MV-4-11 (cell line): Measurements from ENCODE around the gene TAB2.
"Not testable (repeated sequence)": the region's sequence is repeated elsewhere in the genome, so short reads cannot be mapped to it uniquely, and the experiment has no call there.

ENCODE experiments used
- DNase-seq: peaks from one replicate; lab custom pipeline; 2025; lab: John Stamatoyannopoulos, UW

Gene TAB2

DNA sequence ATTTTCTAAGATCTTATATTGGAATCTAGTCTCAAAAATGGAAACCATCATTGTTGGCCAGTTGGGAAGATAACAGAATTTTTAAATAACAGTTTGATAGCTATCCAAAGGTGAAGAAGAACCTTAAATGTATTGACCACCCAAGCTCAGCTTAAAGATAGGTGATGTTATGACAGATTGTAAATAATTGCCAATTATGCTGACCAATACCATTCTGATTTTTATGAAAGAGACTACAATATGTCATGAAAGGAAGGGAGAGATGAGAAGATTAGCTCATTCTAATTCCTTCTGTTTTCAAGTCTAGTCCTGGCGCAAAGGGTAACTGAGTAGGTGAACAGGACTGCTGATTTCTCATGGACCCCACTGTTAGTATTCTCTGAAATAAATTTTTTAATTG is 5.7 kb upstream of the TAB2 start:
- DNase-seq, result no peak

DNA sequence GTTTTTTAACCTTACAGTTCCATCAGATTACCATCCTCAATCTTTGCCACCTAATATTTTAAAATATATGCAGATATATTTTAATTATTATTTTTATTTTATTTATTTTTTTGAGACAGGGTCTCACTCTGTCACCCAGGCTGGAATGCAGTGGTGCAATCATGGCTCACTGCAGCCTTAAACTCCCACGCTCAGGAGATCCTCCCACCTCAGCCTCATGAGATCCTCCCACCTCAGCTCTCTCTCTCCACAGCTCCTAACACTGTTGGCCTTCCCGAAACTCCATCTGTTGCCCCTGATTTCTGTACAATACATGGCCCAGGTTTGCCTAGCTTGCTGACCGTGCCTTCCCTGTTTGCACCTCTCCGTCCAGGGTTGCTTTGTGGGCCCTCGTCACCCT is 4.4 kb upstream of the TAB2 start:
- no peak for DNase-seq

DNA sequence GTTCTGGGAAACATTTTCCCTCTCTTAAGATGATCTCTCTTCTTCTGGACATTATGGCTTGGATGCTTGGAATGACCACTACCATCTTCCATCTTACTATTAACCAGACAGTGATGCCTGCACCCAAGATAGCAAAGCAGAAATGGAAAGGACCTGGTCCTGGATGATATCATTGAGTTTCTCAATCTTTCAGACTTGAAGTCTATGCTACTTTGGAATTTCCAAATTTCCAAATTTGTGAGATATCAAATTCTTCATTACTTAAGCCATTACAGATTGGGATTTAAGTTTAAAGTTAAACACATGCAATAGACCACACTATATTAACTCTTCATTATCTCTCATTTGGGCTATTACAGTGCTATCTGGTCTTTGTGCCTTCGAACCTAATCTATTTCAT is 3.7 kb upstream of the TAB2 start:
- no peak for DNase-seq

DNA sequence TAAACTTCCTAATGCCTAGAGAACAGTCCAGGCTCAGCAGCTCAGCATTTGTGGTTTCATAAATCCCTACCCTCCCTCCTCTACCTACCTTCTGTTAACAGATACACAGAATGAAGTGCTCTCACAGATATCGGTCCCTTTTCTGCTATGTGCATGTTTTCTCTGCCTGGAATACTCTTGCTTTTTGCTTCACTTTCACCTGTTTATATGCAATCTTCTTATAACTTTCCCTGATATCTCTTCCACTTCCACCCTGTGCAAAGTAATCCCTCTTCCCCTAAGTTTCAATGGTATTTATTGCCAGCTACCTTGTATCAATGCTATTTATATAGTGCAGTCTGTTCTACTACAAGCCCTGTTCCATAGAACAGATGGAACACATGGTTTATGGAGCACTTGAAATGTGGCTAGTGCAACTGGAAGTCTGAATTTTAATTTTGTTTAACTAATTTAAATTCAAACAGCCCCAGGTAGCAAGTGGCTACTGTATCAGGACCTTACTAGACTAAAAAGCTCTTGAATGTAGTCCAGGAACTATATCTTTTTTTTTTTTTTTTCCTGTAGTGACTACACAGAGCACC is 3.1 kb upstream of the TAB2 start:
- no peak for DNase-seq

DNA sequence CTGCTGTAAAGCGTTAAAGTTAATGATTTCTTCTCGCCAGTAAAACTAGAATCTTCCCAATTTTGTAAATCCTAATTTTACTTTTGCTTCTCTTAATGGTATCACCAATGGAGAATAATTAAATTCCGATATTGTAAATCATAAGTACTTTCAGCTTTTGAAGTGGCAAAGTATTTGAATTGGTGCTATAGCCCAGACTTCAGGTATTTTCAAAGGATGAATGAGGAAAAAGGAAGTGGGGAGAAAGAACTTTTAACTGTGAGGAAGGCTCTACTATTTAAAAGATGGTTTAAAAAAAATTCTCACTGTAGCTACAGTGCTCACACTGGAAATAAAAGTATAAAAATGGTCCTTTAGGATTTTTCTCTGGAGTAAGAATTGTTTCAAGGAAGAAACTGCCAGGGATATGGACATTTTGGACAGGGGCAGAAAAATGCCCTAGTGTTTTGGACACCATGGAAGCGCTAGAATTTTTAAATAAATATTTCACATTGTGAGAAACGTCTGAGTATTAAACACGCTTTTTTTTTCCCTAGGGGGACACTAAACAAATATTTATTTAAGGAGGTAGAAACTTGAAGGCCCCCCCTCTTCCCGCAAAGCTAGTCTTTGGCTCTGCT is 1.3 kb upstream of the TAB2 start:
- DNase-seq, result no peak

DNA sequence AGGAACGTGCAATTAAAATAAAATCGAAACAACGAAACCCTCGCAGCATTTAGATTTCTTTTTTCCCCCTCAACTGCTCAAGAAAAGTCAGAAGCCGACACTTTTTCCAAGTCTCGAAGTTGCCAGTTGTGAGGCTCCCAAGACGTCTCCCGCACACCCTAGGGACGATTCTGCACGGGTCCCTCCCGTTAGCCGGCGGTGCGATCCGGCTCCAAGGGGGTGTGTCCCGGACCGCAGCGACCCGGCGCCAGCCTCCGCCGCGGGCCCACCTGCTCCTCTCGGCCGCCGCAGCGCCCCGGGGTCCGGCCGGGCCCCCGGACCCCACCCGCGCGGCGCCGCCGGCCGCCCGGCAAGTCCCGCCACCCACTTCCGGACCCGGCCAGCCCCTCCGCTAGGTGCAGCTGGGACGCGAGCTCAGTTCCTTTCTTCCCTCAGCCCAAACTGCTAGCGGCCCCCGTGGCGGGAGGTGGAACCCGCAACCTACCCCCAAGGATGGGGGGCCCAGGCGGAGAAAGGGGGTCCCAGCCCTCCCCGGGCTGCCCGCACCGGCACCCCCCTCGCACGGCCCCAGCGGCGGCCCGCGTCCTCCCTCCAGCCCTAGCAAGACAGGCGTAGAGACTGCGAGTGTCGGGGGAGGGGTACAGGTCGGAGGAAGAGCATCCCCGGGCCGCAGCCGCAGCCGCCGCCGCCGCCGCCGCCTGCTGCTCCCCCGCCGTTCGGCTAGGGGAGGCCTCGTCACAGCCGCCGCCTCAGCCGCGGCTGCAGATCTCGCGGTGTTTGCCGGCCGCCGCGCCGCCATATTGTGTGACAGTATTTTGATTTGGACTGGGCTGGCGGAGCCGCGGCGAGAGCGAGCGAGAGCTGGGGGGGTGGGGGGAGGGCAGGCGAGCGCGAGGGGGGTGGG is 520 bp upstream of the TAB2 start:
- DNase-seq, result peak; percentile 84

DNA sequence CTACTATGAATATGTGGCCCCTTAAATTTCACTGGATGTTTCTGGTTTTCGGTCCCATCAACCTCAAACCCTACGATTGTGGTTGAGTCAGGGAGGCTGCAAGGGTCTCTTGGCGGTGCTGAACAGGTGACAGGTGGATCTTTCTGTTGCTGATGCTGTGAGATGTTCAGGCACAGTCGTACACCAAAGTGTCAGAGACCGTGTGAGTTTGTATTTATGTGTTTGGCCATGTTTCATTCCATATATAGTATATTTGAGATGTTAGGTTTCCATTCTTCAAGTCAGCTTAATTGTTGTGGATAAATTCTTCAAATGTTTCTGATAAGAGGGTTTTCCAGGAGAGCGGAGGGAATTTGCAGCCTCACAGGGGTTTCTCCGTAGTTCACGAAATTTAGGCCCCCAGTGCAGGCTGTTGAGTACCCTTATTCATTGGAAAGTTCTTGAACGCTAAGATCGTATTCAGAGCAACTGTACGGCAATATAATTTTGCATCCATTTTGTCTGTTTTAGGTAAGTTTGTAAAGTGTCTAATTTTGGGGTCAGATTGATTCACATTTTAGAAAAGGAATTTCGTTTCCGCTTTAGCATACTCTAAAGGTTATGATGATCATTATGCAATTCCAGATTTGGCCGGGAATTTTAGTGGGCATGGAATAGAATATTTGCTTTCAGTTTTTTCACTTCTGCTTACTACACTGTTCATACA is 1.2 kb downstream of the TAB2 start:
- DNase-seq, result peak; percentile 39

DNA sequence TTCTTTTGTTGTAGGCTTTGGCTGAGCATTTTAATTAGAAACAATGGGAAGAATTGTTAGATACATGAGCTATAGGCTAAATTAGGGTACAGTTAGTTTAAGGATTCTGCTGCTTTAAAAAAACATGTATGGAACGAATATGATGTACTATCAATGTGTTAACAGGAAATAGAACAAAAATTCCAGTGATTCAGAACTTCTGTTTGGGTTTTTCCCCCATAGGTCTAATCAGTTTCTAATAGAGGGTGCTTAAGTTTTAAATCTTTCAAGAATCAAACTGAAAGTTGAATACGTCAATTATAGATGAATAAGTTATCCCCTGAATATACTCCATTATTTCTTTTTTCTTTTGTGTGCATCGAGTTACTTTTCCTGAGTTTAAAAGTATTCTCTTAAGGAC is 1.9 kb downstream of the TAB2 start:
- DNase-seq, result no peak

DNA sequence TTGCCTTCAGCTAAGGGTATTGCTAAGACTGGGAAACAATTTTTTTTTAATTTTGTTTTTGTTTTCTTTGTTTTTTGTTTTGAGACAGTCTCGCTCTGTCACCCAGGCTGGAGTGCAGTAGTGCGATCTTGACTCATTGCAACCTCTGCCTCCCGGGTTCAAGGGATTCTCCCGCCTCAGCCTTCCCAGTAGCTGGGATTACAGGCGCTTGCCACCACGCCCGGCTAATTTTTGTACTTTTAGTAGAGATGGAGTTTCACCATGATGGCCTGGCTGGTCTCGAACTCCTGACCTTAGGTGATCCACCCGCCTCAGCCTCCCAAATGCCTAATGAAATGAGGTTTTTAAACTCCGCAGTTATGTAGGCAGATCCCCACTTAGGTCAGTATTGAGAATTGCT is 2.5 kb downstream of the TAB2 start:
- DNase-seq, result not testable (repeated sequence)

DNA sequence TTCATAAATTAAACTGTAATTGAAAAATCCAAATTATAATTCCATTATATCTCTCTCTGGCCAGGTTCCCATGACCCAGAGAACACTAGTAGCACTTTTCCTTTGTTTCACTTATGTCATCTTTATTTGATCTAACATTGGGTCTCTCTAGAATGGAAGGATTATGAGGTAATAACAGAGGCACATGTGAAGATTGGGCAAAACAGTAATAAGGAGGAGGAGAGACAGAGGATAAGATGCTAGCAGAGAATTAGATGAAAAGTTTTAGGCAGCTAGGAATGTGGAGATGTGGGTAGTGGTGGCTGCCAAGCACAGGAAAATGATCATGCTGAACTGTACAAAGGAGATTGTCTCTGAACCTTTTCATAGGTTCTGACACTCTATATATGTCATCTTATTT is 3.3 kb downstream of the TAB2 start:
- DNase-seq, result no peak

DNA sequence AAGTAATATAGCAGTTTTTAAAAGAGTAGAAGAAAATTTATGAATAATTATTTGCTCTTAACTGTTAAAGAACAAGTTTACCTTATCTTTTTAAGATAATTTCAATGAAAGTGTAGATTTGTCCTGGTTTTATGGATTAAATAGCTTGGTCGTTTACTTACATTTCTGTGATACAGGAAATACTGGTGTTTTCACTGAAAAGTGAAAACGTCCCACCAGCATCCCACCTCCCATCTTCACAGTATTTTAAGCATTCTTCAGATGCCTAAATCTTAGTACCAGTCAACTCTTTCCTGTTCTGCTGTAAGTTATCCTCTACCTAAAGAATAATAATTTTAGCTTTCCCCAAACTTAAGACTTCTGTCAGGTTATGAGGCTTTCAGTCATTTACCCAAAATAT is 5.8 kb downstream of the TAB2 start:
- DNase-seq, result no peak

DNA sequence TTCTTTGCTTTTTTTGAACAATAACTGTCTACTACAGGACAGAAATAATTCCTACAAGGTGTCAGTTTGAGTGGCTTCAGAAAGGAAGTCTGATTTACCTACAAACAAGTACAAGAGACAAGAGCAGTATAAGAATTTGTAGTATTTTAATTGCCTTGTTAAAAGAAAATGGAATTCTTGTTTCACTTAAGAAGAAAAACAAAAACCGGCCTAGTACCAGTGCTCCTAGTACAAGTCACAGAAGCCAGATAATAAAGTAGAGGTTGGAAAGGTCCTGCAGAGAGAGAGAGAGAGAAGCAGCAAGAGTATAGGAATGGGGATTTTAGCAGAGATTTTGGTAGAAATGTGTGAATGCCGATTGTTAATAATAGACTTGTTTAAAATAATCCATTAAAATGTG is 6.4 kb downstream of the TAB2 start:
- DNase-seq, result no peak

DNA sequence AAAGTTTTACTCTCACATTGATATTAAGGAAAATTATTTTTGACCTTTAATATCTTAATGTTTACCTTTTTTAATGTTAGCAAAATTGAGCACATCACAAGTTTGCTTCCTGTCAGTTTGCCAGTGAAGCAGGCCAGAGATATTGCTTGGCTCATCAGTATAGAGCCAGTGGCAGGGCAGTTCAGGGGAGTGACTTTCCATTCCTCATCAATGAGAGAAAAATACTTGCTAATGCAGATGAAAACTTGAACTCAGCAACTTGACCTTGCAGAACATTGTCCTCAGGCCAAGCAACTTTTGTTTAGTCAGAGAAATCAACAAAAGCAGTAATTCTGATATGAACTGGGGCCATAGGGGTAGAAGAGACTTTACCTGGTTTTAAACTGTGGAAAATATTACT is 6.9 kb downstream of the TAB2 start:
- DNase-seq, result no peak

DNA sequence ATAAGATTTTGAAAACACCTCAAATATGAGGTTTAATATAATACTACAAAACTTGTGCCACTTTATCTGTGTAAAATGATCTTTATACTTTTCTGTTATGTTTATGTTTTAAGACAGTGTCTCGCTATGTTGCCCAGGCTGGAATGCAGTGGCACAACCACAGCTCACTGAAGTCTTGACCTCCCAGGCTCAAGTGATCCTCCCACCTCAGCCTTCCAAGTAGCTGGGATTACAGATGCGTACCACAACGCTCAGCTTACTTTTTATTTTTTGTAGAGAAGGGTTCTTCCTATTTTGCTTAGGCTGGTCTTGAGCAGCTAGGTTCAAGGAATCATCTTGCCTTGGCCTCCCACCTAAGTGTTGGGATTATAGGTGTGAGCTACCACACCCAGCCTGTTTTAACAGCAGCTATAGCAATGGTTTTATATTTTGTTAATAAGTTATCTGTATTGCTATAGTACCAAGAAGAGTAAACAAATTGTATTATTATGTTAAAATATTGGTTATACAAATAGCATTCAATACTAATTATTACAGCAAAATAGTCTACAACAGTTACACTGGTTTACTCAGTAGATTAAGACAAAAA is 8.2 kb downstream of the TAB2 start:
- DNase-seq, result no peak

DNA sequence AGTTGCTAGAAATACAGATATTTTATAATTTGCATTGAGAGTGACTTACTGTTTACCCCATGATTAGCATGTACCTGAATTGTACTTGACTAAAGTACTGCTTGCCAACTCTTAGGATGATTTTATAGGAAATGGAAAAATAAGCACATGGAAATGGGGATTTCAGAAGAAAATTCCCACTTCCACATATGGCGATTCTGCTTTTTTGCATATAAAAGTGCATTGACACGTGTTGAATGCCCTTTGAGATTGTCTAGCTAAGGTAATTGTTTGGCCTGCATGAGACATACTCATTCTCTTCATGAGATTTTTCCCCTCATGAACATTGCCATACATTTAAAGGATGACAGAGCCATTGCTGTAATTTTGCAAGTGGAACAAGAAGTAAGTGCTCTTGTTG is 10.1 kb downstream of the TAB2 start:
- no peak for DNase-seq

DNA sequence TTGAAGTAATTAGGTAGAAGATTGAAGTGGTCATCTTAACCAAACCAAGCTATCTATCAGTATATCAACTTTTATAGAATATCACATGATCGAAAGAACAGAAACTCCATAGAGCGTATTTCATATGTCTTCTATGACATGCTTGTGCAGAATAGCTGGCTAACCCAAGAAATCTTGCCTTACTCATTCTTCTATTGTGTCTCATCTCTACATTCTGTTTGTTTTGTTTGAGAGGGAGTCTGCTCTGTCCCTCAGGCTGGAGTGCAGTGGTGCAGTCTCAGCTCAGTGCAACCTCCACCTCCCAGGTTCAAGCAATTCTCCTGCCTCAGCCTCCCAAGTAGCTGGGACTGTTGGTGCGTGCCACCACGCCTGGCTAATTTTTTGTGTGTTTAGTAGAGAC is 10.6 kb downstream of the TAB2 start:
- no peak for DNase-seq

DNA sequence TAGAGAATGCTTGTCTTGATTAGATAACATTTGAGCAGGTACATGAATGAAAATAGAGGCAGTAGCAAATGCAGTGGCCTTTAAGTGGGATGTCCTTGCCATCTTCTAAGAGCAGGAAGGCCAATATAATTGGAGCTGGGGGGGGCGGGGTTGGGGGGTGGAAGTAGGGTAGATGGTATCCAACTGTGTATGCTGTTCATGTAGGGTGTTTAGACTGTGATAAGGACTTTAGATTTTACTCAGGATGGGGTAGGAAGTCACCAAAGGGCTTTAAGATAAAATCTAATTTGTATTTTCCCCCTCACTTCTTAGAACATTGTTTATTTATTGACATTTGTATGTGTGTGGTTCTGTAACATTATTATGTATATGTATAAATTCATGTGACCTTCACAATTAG is 12.0 kb downstream of the TAB2 start:
- DNase-seq, result no peak

DNA sequence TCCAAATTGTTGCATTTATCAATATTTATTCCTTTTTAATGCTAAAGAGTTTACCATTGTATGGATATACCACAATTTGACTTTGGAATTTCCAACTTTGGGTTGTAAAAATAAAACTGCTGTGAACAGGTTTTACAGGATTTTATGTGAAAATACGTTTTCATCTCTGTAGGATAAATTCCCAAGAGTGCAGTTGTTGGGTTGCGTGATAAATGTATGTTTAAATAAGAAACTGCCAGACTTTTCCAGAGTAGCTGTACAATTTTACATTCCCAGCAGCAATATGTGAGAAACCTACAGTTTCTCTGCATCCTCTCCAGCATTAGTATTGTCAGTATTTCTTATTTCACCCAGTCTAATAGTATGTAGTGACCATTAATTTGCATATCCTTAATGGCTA is 12.6 kb downstream of the TAB2 start:
- DNase-seq, result no peak

DNA sequence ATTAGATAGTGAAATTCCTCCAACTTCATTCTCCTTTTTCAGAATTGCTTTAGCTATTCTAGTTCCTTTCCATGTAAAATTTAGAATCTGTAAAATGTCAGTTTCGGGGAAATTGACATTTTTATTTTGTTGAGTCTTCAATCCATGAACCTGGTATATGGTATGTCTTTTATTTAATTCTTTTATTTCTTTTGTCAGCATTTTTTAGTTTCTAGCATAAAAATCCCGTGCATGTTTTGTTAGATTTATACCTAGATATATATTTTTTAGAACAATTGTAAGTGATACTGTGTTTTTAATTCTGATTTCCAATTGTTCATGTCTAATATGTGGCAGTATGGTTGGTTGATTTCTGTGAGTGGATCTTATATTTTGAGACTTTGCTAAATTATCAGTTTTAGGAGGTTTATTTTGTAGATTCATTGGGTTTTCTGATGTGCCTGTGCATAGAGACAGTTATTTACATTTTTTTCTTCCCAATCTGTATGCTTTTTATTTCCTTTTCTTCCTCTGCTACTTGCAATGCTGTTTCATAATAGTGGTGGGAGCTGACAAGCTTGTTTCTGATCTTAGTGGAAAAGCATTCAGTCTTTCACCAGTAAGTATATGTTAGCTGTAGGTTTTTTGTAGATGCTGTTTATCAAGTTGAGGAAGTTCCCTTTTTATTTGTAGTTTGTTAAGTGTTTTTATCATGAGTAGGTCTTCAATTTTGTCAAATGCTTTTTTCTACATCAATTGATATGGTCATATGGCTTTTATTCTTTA is 13.7 kb downstream of the TAB2 start:
- peak; percentile 32 for DNase-seq

DNA sequence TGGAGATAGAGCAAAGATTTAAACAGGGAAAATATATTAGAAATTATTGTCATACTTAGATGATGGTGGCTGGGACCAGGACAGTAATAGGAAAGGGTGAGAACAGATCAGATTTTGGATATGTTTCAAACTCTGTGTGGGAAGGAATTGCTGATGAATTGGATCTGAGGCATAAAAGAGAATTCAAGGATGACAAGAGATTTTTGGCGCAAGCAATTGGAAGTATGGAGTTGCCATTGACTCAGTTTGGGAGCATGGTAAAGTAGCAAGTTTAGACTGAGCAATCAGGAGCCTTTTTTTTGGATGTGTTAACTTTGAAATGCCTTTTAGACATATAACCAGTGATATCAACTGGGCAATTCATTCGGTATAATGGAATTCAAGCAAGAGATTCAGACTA is 14.4 kb downstream of the TAB2 start:
- no peak for DNase-seq

DNA sequence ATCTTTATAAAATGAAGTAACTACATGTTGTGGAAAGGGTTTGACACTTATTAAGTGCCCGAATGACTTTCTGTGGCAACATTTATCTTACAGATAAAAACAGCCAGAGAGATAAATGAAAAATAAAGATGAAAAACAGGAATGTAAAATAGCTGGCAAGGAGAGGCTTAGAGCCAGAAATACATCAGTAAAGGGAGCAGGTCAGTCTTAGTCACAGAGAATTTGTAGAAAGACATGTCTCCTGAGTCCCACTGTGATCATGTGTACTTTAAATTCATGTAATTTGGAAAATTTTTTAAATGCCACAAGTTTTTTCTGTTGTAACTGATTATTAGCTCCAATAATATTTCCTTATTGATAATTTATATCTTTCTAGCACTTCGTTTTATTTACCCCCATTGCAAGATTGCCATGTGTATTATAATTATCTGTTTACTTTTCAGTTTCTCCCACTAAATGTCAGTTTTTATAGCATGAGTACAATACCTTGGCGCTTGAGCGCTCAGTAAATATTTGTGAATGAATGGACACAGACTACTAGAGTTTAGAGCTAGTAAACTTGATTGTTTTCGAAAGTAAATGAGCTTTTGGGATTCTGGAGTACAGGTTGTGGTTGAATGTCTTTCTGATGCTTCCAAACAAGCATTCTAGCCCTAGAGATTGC is 15.2 kb downstream of the TAB2 start:
- no peak for DNase-seq
